Suppressor macrophage (primary cell): Measurements from ENCODE around the gene ZNF501.

Source experiments
- DNase-seq, 4 experiments: peaks; one replicate each; pipeline ENCODE4 v3.0.0-alpha.2; 2020 to 2022
- total RNA-seq, 17 experiments: gene quantifications; one replicate each; lab custom pipeline; 2026; ENCODE audit warnings: mixed read lengths in 6 of 17, inconsistent platforms in 3 of 17; lab: John Stamatoyannopoulos, UW

ZNF501 gene
- 0.21 to 4.2 (median 2.0) reads per million in 17 experiments for total RNA-seq

DNA sequence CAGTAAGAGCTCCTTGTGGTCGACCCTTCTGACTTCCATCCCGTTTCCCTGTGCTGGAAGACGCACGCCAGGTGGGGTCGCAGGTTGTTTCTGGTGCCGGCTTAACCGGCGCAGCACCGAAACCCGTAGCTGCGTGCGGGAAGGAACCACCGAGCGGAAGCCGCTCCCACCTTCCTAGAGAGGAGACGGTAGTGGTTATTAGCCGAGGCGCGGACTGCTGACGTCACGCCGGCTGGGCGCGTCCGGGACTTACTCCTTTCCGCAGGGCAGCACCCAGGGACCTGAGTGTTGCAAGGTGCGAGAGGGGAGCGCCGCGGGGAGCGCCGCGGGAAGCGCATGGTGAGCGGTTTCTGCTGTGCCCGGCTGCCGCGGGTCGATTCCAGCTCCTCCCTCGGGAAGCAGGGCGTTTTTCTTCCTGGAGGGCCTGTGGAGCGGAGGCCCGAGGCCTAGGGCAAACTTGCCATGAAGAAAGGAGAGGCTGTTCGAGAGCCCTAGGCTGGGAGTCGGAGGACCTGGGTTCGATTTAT is at the start of gene ZNF501:
ZNF501 (plus strand) TSS at position 252 of the 527 bp plus-strand sequence. CDS start 4,787 bp downstream, outside the sequence.
- DNase-seq = peak; percentile 82 to 95 (median 88)

DNA sequence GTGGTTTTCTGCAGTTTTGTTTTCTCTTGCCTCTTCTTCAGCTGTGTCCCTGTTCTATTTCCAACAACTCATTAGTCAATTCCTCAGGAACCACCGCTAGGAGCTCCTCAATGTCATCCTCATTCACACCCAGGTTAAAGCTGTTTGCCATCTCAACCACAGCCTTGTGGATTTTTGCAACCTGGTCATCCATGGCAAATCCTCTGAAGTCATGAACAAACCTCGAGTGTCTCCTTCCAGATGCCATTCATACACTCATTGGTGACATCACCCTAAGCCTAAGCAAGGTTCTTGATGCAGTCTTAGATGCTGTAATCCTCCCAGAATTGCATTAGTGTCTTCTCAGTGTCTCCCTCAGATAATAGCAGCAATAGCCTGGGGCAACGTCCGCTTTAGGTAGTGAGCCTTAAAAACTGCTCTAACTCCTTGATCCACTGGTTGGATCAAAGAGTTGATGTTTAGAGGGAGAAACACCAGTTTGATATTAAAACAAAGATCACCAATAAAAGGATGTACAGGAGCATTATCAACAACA is 48.4 kb upstream of the ZNF501 start:
- DNase-seq = no peak

DNA sequence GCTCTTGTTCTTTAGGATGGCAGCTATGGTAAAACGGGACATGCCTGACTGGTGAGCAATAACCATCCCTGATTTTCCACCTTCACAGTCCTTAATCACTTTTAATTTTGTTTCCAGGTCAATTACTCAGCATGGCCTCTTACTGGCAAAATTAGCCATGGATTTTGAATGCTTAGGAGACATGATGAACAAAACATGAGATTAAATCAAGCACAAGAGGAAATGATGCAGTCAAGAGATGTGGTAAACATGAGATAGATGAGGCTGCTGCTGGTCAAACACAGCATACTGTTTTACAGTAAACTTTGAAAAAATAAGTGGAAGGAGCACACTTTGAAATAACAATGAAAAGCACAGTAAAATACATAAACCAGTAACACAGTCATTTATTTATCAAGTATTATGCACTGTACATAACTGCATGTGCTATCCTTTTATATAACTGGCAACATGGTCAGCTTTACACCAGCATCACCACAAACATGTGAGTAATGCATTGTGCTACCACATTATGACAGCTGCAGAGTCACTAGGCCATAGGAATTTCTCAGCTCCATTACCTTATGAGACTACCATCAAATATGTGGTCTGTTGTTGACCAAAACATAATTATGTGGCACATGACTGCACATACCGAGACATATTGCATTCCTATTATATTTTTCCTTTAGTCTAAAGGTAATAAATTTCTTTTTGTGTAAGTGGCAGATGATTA is 47.1 kb upstream of the ZNF501 start:
- no peak for DNase-seq

DNA sequence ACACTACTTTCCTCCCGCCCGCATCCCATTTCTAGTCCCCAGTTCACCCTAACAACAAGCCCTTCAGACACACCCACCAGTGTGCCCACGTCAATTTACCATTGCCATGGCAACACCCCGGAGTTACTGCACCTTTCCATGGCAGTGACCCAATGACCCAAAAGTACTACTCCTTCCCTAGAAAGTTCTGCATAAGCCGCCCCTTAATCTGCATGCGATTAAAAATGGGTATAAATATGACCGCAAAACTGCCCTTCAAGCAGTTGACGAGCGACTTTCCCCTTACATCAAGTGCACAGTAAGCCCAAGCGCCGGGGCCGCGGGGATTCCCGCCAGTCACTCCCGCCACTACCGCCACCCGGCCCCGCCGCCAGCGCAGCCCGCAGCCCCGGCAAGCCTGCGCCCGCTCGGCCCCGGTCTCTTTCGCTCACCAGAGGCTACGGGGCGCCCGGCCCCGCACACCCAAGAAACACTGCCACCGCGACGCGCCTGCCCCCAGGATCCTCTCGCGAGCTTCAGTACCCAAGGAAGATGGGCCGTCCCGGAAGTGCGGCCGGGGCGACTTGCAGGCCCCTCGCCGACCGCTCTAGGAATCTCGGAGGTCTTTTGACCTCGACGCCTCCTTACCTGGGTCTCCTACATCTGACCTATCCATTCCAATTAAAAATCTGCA is 44.2 kb upstream of the ZNF501 start:
- DNase-seq = peak; percentile 31 to 76 (median 57)

DNA sequence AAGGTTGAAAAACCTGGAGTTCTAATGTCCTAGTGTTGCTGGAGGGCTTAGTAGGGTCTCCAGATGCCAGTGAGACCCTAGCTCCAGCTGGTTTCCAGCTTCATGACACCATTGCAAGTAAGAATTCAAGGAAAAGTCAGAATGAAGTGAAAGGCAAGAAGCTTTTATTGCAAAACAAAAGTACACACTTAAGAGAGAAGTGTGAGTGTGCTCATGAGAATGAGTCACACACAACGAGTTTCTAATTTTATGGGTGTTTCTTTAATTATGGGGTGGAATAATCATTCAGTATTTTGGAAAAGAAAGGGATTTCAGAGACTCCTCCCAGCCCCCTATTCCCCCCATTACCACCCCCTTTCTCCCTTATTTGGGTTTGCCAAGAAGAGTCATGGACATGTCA is 41.5 kb upstream of the ZNF501 start:
- DNase-seq = no peak

DNA sequence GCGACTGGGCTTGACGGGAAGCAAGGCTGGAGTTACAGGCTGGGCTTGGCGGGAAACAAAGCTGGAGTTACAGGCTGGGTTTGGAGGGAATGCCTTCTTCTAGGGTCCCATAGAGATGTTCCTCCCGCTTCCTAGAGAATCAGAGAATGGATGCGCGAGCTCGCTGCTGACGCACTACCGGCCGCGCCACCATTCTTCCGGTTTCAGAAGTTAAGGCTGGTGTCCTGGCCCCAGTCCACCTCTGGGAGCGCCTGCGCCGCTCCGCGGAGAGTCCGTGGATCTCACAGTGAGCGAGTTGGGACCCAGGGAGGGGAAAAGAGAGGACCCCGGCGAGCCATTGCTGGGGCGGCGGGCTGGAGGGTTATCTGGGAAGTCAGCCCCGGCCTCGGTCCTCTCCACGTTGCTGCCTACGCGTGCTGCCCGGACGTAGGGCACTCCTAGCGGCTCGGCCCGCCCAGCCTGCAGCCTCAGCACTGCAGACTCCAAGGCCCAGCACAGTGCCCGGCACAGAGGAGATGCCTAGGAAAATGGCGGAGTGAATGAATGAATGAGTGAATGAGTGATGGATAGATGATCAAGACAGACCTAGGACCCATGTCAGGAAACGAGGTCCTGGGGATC is 16.9 kb upstream of the ZNF501 start, which contains the start of gene ZNF502:
ZNF502 (plus strand) TSS at position 206 of the 621 bp plus-strand sequence. CDS start 7,602 bp downstream, outside the sequence.
- DNase-seq = peak; percentile 69 to 91 (median 83)

DNA sequence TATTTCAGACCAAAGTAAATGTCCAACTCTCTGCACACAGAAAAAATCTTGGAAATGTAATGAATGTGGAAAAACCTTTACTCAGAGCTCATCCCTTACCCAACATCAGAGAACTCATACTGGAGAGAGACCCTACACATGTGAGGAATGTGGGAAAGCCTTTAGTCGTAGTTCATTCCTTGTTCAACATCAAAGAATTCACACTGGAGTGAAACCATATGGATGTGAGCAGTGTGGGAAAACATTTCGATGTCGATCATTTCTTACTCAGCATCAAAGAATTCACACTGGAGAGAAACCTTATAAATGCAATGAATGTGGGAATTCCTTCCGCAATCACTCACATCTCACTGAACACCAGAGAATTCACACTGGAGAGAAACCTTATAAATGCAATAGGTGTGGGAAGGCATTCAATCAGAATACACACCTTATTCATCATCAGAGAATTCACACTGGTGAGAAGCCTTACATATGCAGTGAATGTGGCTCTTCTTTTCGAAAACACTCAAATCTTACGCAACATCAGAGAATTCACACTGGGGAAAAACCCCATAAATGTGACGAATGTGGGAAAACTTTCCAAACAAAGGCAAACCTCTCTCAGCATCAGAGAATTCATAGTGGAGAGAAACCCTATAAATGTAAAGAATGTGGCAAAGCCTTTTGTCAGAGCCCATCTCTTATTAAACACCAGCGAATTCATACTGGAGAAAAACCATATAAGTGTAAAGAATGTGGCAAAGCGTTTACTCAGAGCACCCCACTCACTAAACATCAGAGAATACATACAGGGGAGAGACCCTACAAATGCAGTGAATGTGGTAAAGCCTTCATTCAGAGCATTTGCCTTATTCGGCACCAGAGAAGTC is 8.0 kb upstream of the ZNF501 start:
- DNase-seq = peak in 1 of 4 experiments; percentile 15

DNA sequence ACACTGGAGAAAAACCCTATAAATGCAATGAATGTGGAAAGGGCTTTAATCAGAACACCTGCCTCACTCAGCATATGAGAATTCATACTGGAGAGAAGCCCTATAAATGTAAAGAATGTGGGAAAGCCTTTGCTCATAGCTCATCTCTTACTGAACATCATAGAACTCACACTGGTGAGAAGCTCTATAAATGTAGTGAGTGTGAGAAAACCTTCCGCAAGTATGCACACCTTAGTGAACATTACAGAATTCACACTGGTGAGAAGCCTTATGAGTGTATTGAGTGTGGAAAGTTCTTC is 7.4 kb upstream of the ZNF501 start:
- no peak for DNase-seq

DNA sequence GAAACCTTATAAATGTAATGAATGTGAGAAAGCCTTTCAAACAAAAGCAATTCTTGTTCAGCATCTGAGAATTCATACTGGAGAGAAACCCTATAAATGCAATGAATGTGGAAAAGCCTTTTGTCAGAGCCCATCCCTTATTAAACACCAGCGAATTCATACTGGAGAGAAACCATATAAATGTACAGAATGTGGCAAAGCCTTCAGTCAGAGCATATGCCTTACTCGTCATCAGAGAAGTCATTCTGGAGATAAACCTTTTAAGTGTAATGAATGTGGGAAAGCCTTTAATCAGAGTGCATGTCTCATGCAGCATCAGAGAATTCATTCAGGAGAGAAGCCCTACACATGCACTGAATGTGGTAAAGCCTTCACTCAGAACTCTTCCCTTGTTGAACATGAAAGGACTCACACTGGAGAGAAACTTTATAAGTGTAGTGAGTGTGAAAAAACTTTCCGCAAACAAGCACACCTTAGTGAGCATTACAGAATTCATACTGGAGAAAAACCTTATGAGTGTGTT is 5.3 kb downstream of the ZNF501 start:
- DNase-seq = no peak

DNA sequence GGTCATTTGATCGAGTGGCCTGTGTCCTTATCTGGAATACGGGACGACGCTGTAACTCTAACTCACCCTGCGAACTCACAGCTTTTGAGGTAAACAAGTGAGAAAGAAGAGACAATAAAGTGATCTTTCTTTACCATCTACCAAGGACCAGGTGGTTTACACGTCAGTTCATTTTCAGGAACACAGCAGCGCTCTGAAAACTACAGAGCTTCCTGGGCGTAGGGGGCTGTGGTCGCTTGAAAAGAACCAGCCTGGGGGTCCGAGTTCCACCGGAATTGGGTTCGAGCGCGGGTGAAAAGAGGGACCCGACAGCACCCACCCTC is 31.6 kb downstream of the ZNF501 start:
- peak in 3 of 4 experiments; percentile 3 to 9 (median 4) for DNase-seq

DNA sequence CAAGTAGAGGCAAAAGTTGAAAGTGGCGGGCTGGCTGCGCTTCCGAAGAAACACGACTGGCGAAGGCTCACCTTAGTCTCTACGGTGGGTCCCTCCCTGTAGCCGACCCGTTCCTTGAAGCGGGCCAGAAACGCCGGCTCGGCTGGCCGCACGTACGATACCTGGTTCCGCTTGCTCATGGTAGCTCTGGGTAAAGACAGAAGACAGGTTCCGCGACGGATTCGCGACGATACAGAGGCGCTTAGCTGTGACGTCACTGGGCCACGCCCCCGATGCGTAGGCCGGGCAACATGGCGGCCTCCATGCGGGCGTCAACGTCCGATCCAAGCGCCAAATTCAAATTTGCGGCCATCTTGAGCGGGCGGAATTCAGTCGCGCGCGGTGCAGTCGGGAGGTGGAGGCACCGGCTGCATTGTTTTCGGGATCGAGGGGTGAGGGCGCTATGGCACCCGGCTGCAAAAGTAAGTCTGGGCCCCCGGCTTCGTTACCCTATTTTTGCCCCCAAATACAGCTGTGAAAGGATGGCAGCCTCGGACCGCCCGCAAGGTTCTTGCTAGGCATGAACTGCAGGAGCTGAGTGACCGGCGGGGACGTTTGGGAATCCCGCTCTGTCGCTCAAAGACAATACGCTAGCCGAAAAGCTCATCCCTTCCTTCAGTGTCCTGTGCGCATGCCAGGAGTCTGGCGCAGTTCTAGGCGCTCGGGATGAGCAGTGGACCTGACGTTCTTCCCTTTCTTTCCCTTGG is 32.2 kb downstream of the ZNF501 start, which contains the start of the genes KIAA1143 and KIF15:
KIAA1143 (minus strand) TSS at position 196 of the 746 bp plus-strand sequence; CDS start at position 179, 17 bp downstream.
KIF15 (plus strand) TSS at position 371 of the 746 bp plus-strand sequence; CDS start at position 443, 72 bp downstream.
- peak; percentile 99 for DNase-seq

DNA sequence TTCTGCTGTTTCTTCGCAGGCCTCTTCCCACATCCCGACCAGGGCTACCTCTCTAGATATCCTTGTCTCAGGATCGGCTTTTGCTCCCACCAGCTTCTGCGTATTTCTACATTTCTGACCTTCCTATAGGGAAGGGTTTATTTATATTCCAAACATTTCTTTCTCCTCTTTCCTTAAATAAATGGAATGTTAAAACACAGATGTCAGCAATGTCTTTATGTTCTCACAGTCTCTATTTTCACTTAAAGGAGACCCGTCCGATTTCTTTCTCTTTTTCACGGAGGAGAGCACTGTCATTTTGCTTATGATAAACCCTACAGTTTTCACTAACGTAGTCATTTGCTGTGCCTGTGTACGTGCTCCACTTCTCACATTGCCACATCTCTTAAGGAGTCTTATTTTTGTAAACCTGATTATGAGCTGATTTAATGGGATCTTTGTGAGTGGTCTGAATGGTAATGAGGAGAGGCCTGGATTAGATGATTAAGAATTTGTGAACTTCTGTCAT is 32.8 kb downstream of the ZNF501 start:
- DNase-seq = peak in 1 of 4 experiments; percentile 6

DNA sequence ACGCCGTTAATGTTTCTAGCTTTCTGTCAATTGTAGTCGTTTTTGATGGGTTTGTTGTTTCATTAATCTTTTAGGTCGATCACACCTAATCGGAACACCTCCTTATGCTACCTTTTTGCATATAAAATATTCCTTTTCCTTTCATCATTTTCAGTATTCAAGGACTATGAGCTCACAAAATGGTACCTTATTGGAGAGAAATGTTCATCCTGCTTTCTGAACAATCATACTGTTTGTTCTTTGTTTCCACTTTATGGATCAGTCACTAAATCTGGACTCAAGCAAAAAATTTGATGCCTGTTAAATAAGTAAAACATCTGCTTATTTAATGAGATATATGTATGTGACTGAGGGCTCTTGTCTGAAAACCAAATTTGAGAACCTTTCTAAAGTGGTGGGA is 33.3 kb downstream of the ZNF501 start:
- no peak for DNase-seq

DNA sequence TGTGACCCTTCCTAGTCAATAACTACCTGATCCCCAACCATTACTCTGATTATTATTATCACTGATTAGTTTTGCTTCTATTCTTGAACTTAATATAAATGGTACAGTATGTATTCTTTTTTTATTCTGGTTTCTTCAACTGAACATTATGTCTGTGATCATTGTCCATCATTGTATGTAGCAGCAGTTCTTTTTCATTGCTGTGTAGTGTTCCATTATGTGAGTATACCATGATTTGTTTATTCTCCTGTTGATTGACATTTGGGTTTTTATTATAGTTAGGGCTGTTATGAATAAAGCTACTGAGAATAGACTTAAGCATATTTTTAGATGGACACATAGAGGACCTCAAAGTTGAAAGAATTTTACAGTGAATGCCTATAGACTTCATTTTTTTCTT is 34.8 kb downstream of the ZNF501 start:
- no peak for DNase-seq

DNA sequence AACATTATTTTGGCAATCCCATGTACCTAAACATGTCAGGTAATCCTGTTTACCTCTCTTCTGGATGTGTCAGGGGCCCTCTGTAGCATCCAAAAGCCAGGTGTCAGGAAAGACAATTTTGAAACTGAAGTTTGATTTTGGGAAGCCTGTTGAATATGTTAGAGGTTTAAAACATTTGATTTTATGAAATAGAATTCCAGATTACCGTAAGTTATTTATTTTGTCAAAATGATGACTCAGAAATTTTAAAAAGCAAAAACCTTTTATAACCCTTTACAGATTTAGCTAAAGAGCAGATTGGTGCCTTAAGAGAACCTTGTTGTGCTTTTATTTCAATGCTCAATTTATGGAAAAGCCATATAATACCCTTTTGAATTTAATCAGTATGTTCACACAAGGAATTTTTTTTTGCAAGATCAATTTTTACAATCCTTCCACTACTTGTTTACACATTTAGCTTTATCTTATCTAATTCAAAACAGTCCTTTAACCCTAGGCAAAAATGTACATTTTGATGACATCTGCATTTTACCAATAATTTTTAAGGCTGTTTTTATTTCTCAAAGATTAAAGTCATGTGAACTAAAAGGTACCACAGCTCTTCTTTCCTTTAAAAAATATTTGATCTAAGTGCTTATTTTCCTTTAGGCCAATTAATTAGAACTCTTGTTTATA is 42.1 kb downstream of the ZNF501 start:
- DNase-seq = no peak

DNA sequence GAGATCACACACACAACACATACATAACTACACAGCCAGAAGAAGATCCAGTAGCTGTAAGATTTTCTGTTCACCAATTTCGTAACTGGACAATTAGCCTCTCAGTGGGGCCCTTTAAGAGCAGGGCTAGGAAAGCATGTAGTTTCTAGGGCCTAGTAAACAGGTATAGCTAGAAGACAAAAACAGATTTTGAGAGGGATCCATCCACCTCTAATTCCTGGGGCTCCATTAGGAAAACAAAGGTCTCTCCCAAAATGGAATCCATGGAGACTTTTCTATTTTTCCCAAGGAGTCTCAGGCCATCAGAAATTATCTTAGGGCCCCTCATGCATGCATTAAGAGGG is 42.6 kb downstream of the ZNF501 start:
- no peak for DNase-seq

DNA sequence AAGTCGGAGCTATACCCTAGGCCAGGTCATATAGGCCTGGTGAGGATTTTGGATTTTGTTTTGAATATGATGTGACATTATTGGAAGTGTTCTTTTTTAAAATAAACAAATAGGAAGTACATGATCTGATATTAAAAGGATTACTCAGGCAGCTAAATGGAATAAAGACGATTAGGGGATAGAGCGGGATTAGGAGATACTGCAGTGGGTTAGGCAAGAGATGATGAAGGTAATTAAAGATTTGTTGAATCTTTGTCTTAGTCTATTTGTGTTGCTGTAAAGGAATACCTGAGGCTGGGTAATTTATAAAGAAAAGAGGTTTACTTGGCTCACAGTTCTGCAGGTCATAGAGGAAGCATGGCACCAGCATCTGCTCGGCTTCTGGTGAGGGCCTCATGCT is 53.5 kb downstream of the ZNF501 start:
- DNase-seq = no peak
